ENCODE measurements around the gene DOCK2.
A peak's percentile ranks its signal among the peaks of the same experiment; 100 is the strongest.

The DOCK2 gene

DNA sequence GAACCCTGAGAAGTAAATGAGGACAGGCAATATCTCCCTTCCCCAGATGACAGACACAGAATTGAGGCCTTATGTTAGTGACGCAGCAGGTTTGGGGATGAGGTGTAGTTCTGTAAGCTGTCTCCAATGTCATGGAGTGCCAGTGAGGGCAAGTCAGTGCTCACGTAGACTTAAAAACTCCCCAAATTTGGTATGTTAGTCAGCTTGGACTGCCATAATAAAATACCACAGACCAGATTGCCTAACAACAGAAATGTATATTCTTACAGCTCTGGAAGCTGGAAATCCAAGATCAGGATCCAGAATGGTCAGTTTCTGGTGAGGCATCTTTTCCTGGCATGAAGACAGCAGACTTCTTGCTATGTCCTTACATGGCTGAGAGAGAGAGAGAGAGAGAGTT is 483.5 kb downstream of the DOCK2 start:
- peak; percentile 48 to 74 for DNase-seq (ENCODE audit: low read depth in 2 of 2)
- TF ChIP-seq, protein P1, sequence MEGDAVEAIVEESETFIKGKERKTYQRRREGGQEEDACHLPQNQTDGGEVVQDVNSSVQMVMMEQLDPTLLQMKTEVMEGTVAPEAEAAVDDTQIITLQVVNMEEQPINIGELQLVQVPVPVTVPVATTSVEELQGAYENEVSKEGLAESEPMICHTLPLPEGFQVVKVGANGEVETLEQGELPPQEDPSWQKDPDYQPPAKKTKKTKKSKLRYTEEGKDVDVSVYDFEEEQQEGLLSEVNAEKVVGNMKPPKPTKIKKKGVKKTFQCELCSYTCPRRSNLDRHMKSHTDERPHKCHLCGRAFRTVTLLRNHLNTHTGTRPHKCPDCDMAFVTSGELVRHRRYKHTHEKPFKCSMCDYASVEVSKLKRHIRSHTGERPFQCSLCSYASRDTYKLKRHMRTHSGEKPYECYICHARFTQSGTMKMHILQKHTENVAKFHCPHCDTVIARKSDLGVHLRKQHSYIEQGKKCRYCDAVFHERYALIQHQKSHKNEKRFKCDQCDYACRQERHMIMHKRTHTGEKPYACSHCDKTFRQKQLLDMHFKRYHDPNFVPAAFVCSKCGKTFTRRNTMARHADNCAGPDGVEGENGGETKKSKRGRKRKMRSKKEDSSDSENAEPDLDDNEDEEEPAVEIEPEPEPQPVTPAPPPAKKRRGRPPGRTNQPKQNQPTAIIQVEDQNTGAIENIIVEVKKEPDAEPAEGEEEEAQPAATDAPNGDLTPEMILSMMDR (IDR thresholded peaks at IDR 0.05; ENCODE audit: low read depth, low read length) = no peak
- no peak overlapping the region for H3K4me3 ChIP-seq (replicated peaks in 1 of 2; ENCODE audit: low read depth in 2 of 2, low read length in 2 of 2)

DNA sequence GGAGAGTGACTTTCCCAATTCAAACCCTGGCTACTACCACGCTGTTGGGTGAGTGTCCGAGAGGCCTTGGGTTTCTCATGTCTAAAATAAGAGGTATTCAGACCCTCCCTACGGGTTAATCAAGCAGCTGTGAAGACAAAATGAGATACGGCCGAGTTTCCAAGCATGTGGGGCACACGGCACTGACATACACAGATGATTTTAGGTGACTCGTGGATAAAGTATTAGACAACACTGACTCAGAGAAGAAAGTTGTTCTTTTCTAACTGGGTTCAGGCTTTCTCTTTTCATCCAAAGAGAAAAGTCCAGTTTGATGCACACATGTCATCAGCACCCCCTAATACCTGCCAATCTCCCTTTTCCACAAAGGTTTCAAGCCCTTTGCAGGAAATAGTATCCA is 484.2 kb downstream of the DOCK2 start:
- DNase-seq (ENCODE audit: low read depth in 2 of 2) = peak; percentile 7 to 17
- no peak overlapping the region for H3K4me3 ChIP-seq (replicated peaks in 1 of 2; ENCODE audit: low read depth in 2 of 2, low read length in 2 of 2)
- TF ChIP-seq, protein P1 (IDR thresholded peaks at IDR 0.05; ENCODE audit: low read depth, low read length) = no peak

DNA sequence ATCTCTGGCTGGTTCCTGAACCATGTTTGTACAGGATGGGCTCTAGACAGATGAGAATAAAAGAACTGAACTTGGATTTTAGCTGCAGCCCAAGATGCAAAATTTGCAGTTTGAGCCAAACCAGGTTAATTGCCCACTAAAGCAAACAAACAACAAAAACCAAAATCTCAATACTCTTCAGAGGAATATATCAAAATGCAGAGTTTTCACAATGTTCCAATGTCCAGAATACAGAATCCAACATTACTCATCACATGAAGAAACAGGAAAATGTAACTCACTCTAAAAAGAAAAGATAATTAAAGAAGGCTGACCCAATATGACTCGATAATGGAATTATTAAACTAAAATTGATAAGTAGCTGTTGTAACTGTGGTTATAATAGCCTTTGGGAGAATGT is 489.0 kb downstream of the DOCK2 start:
- no peak for DNase-seq (ENCODE audit: low read depth in 2 of 2)
- no peak overlapping the region for H3K4me3 ChIP-seq (replicated peaks in 1 of 2; ENCODE audit: low read depth in 2 of 2, low read length in 2 of 2)
- TF ChIP-seq, protein P1 (IDR thresholded peaks at IDR 0.05; ENCODE audit: low read depth, low read length) = no peak

- H3K4me3 ChIP-seq (replicated peaks in 1 of 2; ENCODE audit: low read depth in 2 of 2, low read length in 2 of 2) = no peak overlapping the region
- TF ChIP-seq, protein P1 (IDR thresholded peaks at IDR 0.05; ENCODE audit: low read depth, low read length) = no peak
- no peak for DNase-seq (ENCODE audit: low read depth in 2 of 2)
Measured at GRCh38 chr5:170126626-170127025, 489.6 kb downstream of the DOCK2 start.

- H3K4me3 ChIP-seq (replicated peaks in 1 of 2; ENCODE audit: low read depth in 2 of 2, low read length in 2 of 2) = no peak overlapping the region
- DNase-seq (ENCODE audit: low read depth in 2 of 2) = no peak
- TF ChIP-seq, protein P1 (IDR thresholded peaks at IDR 0.05; ENCODE audit: low read depth, low read length) = no peak
Measured at GRCh38 chr5:170131235-170131634, 494.2 kb downstream of the DOCK2 start.

DNA sequence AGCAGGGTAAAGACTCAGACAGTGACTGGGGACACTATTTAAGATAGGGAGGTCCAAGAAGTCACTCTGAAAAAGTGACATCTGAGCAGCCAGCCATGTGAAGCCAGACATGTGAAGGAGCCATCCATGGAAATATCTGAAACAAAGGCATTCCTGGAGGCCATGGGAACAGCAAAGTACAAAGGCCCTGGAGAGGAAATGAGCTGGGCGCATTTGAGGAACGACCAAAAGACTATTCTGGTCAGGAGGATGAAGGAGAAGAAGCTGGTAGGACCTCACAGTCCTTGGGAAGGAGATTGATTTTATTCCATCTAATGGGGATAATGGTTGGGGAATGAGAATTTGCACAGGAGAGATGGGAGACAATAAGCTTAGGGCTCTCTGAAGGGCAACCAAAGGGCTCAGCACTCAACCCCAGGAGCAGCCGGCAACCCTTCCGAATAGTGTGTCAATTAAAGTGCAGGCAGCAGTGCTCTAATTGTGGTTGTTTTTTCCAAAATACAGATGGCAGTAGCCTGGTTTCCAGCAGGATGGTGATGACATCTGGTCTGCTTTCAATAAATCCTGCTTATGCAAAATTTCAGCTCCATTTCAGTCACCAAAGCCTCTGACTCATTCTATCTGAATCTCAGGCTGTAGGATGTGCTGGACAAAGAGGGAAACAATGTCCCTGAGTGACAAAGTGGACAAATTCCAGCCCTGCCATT is 495.3 kb downstream of the DOCK2 start:
- H3K4me3 ChIP-seq (replicated peaks in 1 of 2; ENCODE audit: low read depth in 2 of 2, low read length in 2 of 2) = no peak overlapping the region
- TF ChIP-seq, protein P1 (IDR thresholded peaks at IDR 0.05; ENCODE audit: low read depth, low read length) = no peak
- peak; percentile 54 to 79 for DNase-seq (ENCODE audit: low read depth in 2 of 2)

Data from cardiac fibroblast (primary cell).